ENCODE results near the gene CACNA1C. TPM values are rescaled to one million over a fixed set of nuclear protein-coding genes. Genes with fewer than 3 reads are reported as not detected.

The CACNA1C gene
- total RNA-seq, 4 donors from 2014 or later = 0.38 to 2.4 (median 1.4) TPM

DNA sequence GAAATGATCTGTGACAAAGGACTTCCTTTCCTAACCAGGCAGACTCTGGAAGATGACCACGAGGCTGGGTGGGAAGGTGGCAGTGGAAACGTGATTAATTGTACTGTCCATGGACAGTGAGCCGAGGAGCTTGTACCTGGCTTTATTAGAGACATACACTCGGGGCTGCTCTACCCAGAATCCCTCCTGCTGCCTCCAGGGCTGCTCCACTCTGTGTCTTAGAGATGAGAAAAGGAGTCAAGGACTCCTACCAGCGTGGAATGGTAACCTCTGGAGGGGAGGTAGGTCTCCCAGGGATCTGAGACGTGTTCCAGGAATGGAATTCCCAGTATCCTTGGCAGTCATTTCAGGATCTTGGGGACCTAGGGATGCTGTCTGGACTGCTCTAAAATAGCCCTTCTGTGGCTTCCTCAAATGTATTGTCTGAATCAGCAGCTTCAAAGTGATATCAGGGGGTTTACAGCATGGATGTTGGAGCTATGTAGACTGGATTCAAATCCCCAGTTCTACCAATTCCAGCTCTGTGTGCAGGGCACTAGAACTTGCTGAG is 237.8 kb downstream of the CACNA1C start:
- intact Hi-C loops (cut with DNase I; ENCODE audit: low total_unique reads) = no loop called here
- TF ChIP-seq, protein P1, sequence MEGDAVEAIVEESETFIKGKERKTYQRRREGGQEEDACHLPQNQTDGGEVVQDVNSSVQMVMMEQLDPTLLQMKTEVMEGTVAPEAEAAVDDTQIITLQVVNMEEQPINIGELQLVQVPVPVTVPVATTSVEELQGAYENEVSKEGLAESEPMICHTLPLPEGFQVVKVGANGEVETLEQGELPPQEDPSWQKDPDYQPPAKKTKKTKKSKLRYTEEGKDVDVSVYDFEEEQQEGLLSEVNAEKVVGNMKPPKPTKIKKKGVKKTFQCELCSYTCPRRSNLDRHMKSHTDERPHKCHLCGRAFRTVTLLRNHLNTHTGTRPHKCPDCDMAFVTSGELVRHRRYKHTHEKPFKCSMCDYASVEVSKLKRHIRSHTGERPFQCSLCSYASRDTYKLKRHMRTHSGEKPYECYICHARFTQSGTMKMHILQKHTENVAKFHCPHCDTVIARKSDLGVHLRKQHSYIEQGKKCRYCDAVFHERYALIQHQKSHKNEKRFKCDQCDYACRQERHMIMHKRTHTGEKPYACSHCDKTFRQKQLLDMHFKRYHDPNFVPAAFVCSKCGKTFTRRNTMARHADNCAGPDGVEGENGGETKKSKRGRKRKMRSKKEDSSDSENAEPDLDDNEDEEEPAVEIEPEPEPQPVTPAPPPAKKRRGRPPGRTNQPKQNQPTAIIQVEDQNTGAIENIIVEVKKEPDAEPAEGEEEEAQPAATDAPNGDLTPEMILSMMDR (IDR thresholded peaks at IDR 0.05) = no peak
- TF ChIP-seq POLR2A (IDR thresholded peaks at IDR 0.05) = no peak
- no peak overlapping the region for H3K4me3 ChIP-seq (ENCODE audit: low read depth, poor library complexity, severe bottlenecking)
- DNase-seq (ENCODE audit: low spot score in 2 of 2) = peak in 1 of 2 donors; percentile 45
- WGBS, 2 donors = 76 to 81% methylated on average over 6 of the region's 6 CpGs

DNA sequence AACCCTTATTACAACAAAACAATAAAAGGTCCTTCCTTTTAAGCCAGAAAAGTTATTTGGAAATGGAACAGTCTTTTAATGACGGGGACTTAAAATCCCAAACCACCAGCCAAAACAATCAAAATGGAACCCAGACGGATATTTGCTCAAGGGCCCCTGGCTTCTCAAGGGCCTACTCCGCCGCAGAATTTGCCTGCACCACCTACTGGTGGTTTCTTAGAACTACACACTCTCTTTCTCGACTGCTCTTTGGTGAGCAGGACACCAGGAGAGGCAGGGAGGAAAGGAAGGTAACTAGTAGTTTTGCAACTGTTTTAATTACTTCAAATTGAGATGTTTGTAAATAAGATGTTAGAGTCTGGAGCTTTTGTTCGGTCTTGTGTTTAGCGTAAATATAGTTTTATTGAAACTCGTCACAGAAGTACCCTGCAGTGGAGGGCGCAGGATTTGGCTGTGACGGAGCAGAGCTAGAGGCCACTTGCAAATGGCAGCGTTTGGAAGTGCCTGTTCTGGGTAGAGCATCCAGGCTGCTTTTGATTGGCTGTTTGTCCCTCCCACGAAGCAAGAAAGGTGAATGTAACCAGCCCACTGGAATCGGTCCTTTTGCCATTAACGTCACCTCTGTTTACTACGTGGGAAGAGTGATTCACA is 238.5 kb downstream of the CACNA1C start:
- intact Hi-C loops (cut with DNase I; ENCODE audit: low total_unique reads) = no loop called here
- 81 to 82% methylated on average over 15 of the region's 15 CpGs for WGBS, 2 donors
- peak in 1 of 2 donors; percentile 76 for DNase-seq (ENCODE audit: low spot score in 2 of 2)
- H3K4me3 ChIP-seq (ENCODE audit: low read depth, poor library complexity, severe bottlenecking) = no peak overlapping the region
- TF ChIP-seq POLR2A (IDR thresholded peaks at IDR 0.05) = no peak
- TF ChIP-seq, protein P1 (IDR thresholded peaks at IDR 0.05) = no peak

DNA sequence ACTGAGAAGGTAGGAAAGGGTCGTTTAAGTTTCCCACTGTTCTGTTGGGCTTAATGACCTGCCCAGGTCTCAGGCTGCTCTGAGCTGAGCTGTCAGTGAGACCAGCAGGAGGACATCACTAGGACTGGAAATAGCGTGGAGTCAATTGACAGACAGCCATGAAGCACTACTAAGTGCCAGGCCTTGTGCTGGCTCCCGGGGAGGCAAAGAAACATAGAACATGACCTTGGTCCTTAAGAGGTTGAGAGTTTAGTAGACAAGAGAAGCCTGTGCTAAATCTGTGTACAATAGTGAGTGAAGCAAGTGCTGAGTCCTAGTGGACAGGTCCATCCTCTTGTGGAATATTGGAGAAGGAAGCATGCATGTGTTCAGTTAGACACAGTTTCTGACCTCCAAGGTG is 239.2 kb downstream of the CACNA1C start:
- intact Hi-C loops (cut with DNase I; ENCODE audit: low total_unique reads) = no loop called here
- TF ChIP-seq POLR2A (IDR thresholded peaks at IDR 0.05) = no peak
- TF ChIP-seq, protein P1 (IDR thresholded peaks at IDR 0.05) = no peak
- DNase-seq (ENCODE audit: low spot score in 2 of 2) = peak in 1 of 2 donors; percentile 29
- no peak overlapping the region for H3K4me3 ChIP-seq (ENCODE audit: low read depth, poor library complexity, severe bottlenecking)
- 90 to 92% methylated on average over 3 of the region's 3 CpGs for whole genome bisulfite sequencing, 2 donors

DNA sequence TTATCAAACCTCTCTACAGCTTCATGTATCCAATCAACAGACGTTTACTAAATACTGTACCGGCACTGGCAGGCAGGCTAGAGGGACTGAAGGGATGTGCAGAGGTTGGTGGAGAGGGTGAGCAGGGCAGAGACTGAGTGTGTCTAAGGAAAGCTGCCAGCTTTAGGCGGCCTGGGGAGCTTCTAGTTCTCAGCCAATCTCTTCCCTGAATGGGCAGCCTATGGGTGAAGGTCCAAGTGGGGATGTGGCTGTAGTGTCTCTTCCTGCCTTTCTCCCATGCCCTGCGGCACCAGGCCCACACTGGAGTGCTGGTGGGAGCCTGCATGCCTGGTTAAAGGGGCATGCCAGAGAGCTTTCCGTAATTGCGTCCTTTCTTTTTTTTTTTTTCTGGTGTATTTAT is 239.8 kb downstream of the CACNA1C start:
- intact Hi-C loops (cut with DNase I; ENCODE audit: low total_unique reads) = no loop called here
- H3K4me3 ChIP-seq (ENCODE audit: low read depth, poor library complexity, severe bottlenecking) = no peak overlapping the region
- TF ChIP-seq POLR2A (IDR thresholded peaks at IDR 0.05) = no peak
- TF ChIP-seq, protein P1 (IDR thresholded peaks at IDR 0.05) = no peak
- WGBS, 2 donors = 65 to 69% methylated on average over 6 of the region's 6 CpGs
- no peak for DNase-seq (ENCODE audit: low spot score in 2 of 2)

DNA sequence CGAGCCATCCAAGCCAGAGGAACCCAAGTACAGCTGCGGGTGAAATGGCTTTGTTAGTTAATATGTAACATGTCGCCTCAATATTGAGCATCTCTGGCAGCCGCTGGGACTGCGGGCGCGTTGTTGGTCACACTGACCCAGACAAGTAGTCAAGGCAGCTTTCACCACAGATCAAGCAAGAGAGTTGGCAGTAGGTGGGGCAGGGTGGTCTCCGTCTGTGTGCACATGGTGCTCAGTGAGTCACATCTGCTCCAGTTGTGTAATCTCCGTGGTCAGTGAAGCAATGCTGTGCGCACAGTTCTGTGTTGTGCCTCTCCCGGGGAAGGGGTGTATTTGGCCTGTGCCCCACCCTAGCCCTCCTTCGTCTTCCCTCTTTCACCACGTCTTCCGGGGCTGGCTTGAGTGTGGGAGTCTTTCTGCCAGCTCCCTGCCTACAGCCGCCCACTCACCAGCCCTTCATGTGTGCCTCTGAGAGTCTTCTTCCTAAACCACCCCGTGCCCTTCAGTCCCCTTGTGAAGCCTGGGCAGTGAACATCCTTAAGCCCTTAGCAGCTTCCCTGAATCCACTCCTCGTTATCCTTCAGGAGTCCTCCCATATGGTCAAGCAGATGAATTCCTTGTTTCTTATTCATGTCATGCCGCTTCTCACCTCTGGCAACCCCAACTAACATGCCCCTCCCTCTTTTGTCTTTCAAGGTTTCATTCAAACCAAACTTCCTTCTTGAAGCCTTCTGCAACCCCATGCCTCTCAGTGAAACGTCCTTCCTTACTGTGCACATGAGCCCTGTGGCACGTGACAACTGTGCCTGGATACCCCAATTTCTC is 242.1 kb downstream of the CACNA1C start:
- WGBS, 2 donors = 68 to 71% methylated on average over 20 of the region's 20 CpGs
- TF ChIP-seq, protein P1 (IDR thresholded peaks at IDR 0.05) = no peak
- TF ChIP-seq POLR2A (IDR thresholded peaks at IDR 0.05) = no peak
- H3K4me3 ChIP-seq (ENCODE audit: low read depth, poor library complexity, severe bottlenecking) = no peak overlapping the region
- intact Hi-C loops (cut with DNase I; ENCODE audit: low total_unique reads) = no loop called here
- peak; percentile 64 to 93 for DNase-seq (ENCODE audit: low spot score in 2 of 2)
